ENCODE measurements around the gene TRIM56. TPM values are rescaled to one million over a fixed set of nuclear protein-coding genes. Genes with fewer than 3 reads are reported as not detected.
"Not testable (repeated sequence)": the region's sequence is repeated elsewhere in the genome, so short reads cannot be mapped to it uniquely, and the experiment has no call there.

The TRIM56 gene
- total RNA-seq, result 10 to 100 TPM; 13.9 to 22.2 (median 17.3) TPM

DNA sequence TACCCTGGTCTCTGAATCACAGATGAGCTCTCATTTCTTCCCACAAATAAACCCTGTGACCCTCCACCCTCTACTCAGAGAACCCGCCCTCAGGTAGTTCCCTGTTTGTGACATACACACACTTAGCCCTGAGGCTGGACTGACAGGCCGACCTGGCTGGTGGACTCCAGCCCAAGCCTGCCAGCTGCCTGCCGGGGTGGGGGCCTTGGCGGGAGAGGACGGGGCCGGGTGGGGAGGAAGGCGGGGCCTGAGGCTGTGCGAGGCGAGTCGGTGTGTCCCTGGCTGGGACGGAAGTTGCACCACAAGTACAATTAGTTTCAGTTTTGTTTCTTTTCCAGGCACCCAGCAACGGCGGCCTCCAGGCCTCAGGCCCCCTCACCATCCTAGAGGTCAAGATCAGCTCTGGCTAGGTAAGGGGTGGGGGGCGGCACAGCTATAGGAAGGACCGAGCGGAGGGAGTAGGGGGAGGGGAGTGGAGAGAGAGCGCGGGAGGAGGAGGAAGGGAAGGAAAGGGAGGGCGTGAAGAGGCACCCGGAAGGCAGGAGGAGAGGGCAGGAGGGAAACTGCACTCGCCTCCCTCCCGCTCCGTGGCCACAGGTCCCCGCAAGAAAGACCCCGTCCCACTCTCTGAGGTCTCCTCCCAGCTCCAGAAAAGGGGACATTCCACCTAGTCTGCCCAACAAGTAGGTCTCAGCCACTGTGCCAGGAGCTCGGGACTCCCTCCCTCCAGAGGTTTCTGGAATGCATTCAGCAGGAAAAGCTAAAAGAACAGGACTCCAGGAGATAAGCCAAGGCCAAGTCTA, at the start of gene TRIM56:
TSS of gene TRIM56 (plus strand) at position 320 of the 803 bp plus-strand sequence. CDS start 1,832 bp downstream, outside the sequence.
- intact Hi-C loops (cut with DNase I; ENCODE audit: low total_unique reads), result no loop called here
- TF ChIP-seq, protein P1, sequence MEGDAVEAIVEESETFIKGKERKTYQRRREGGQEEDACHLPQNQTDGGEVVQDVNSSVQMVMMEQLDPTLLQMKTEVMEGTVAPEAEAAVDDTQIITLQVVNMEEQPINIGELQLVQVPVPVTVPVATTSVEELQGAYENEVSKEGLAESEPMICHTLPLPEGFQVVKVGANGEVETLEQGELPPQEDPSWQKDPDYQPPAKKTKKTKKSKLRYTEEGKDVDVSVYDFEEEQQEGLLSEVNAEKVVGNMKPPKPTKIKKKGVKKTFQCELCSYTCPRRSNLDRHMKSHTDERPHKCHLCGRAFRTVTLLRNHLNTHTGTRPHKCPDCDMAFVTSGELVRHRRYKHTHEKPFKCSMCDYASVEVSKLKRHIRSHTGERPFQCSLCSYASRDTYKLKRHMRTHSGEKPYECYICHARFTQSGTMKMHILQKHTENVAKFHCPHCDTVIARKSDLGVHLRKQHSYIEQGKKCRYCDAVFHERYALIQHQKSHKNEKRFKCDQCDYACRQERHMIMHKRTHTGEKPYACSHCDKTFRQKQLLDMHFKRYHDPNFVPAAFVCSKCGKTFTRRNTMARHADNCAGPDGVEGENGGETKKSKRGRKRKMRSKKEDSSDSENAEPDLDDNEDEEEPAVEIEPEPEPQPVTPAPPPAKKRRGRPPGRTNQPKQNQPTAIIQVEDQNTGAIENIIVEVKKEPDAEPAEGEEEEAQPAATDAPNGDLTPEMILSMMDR (IDR thresholded peaks at IDR 0.05), result no peak
- no peak for TF ChIP-seq POLR2A (IDR thresholded peaks at IDR 0.05)
- DNase-seq (ENCODE audit: low spot score in 2 of 2), result peak; percentile 80 to 97
- peak within 1 kb of the TSS; percentile 59 for H3K4me3 ChIP-seq (ENCODE audit: low read depth, poor library complexity, severe bottlenecking)
- 1 to 2% methylated on average over 21 to 26 of the region's 26 CpGs for WGBS, 2 donors

GRCh38 chr7:101035941-101036340, 49.3 kb upstream of the TRIM56 start:
- no peak for DNase-seq (ENCODE audit: low spot score in 2 of 2)
- WGBS, 2 donors, result 71 to 85% methylated on average over 4 of the region's 4 CpGs
- TF ChIP-seq POLR2A (IDR thresholded peaks at IDR 0.05), result no peak
- TF ChIP-seq, protein P1 (IDR thresholded peaks at IDR 0.05), result no peak
- no peak overlapping the region for H3K4me3 ChIP-seq (ENCODE audit: low read depth, poor library complexity, severe bottlenecking)
- intact Hi-C loops (cut with DNase I; ENCODE audit: low total_unique reads), result no loop called here

- intact Hi-C loops (cut with DNase I; ENCODE audit: low total_unique reads); DNase-seq (ENCODE audit: low spot score in 2 of 2); H3K4me3 ChIP-seq (ENCODE audit: low read depth, poor library complexity, severe bottlenecking): not testable (repeated sequence)
- WGBS, 2 donors, result 80 to 85% methylated on average over 6 of the region's 6 CpGs
Observed at GRCh38 chr7:101041283-101041682, 44.0 kb upstream of the TRIM56 start.

GRCh38 chr7:101058355-101058754, 26.9 kb upstream of the TRIM56 start:
- peak; percentile 34 to 88 for DNase-seq (ENCODE audit: low spot score in 2 of 2)
- WGBS, 2 donors, result 17 to 24% methylated on average over 9 of the region's 9 CpGs
- H3K4me3 ChIP-seq (ENCODE audit: low read depth, poor library complexity, severe bottlenecking), result no peak overlapping the region
- intact Hi-C loops (cut with DNase I; ENCODE audit: low total_unique reads), result loop anchor here (5.0 kb wide), 1 partner anchor 161 kb away; the partner anchor contains the start of gene ACHE
- TF ChIP-seq, protein P1 (IDR thresholded peaks at IDR 0.05), result no peak
- no peak for TF ChIP-seq POLR2A (IDR thresholded peaks at IDR 0.05)

GRCh38 chr7:101059620-101059942, 25.7 kb upstream of the TRIM56 start:
- WGBS, 2 donors, result 28 to 31% methylated on average over 9 of the region's 9 CpGs
- TF ChIP-seq, protein P1 (IDR thresholded peaks at IDR 0.05), result no peak
- TF ChIP-seq POLR2A (IDR thresholded peaks at IDR 0.05), result no peak
- intact Hi-C loops (cut with DNase I; ENCODE audit: low total_unique reads), result loop anchor here (5.0 kb wide), 1 partner anchor 162 kb away; the partner anchor contains the start of gene ACHE
- no peak for DNase-seq (ENCODE audit: low spot score in 2 of 2)
- H3K4me3 ChIP-seq (ENCODE audit: low read depth, poor library complexity, severe bottlenecking), result no peak overlapping the region

DNA sequence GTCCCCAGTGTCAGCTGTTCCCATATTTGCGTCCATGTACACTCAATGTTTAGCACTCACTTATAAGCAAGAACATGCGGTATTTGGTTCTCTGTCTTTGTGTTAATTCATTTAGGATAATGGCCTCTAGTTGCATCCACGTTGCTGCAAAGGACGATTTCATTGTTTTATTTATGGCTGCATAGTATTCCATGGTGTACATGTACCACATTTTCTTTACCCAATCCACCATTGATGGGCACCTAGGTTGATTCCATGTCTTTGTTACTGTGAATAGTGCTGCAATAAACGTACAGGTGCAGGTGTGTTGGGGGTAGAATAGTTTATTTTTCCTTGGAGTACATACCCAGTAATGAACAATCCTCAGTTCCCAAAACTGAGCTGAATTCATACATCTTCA, 24.3 kb upstream of the TRIM56 start:
- intact Hi-C loops (cut with DNase I; ENCODE audit: low total_unique reads), result no loop called here
- WGBS, 2 donors, result 81 to 84% methylated on average over 5 of the region's 5 CpGs
- TF ChIP-seq, protein P1 (IDR thresholded peaks at IDR 0.05), result no peak
- TF ChIP-seq POLR2A (IDR thresholded peaks at IDR 0.05), result no peak

DNA sequence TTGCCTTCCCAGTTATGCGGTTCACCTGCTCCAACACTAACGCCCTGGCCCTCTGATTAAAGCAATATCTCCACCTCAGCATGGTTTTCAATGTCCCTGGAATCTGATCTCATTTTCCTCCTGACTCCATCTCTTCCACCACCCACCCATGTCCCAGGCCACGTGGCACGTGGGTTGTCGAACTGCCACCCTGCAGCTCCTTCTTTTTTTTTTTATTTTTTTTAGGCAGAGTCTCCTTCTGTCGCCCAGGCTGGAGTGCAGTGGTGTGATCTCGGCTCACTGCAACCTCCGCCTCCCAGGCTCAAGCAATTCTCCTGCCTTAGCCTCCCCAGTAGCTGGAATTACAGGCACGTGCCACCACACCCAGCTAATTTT, 21.1 kb upstream of the TRIM56 start:
- H3K4me3 ChIP-seq (ENCODE audit: low read depth, poor library complexity, severe bottlenecking); intact Hi-C loops (cut with DNase I; ENCODE audit: low total_unique reads); DNase-seq (ENCODE audit: low spot score in 2 of 2): not testable (repeated sequence)
- WGBS, 2 donors, result 69 to 71% methylated on average over 9 of the region's 9 CpGs

More for the DNA sequence above, 24.3 kb upstream of the TRIM56 start:
- no peak for DNase-seq (ENCODE audit: low spot score in 2 of 2)
- no peak overlapping the region for H3K4me3 ChIP-seq (ENCODE audit: low read depth, poor library complexity, severe bottlenecking)

DNA sequence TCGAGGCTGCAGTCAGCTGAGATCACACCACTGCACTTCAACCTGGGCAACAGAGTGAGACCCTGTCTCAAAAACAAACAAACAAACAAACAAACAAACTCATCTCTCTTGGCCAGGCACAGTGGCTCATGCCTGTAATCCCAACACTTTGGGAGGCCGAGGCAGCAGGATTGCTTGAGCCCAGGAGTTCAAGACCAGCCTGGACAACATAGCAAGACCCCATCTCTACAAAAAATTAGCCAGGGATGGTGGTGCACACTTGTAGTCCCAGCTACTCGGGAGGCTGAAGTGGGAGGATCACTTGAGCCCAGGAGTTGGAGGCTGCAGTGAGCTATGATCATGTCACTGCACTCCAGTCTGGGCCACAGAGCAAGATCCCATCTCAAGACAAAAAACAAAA, 20.1 kb upstream of the TRIM56 start:
- H3K4me3 ChIP-seq (ENCODE audit: low read depth, poor library complexity, severe bottlenecking); DNase-seq (ENCODE audit: low spot score in 2 of 2): not testable (repeated sequence)
- WGBS, 2 donors, result 75 to 95% methylated on average over 3 of the region's 3 CpGs
- intact Hi-C loops (cut with DNase I; ENCODE audit: low total_unique reads), result loop anchor here (5.0 kb wide), 1 partner anchor 163 kb away; no protein-coding TSS in a partner anchor
